ENCODE results near the gene TOLLIP. TPM values are rescaled to one million over a fixed set of nuclear protein-coding genes. Genes with fewer than 3 reads are reported as not detected.

The TOLLIP gene
- total and polyA plus RNA-seq, 8 donors = 14.9 to 119 (median 35.8) TPM

- H3K9me3 ChIP-seq = peaks cover 0 to under 1% (median 0%) of the 10 kb centered on the region in 4 donors
- TF ChIP-seq EP300 (IDR thresholded peaks at IDR 0.05) (no peak), POLR2A (IDR thresholded peaks at IDR 0.05) (no peak), POLR2AphosphoS5 (IDR thresholded peaks at IDR 0.05) (no peak), CTCF (IDR thresholded peaks at IDR 0.05) (no peak)
- peaks cover 12 to 24% (median 21%) of the 10 kb centered on the region in 4 donors for H3K4me1 ChIP-seq
- H3K36me3 ChIP-seq = no peaks in the 10 kb centered on the region
- H3K27me3 ChIP-seq = peaks cover 0 to 5% (median 0%) of the 10 kb centered on the region in 3 donors
- no peak overlapping the region for H3K4me3 ChIP-seq
- no peak overlapping the region for H3K27ac ChIP-seq
- intact Hi-C loops (cut with DNase I; ENCODE audit: low total_unique reads) = no loop called here
- 65 to 77% (median 68%) methylated on average over 10 of the region's 10 CpGs for WGBS, 5 donors
- DNase-seq = no peak
Observed at GRCh38 chr11:1333091-1333772, 23.8 kb upstream of the TOLLIP start.

- no peaks in the 10 kb centered on the region for H3K36me3 ChIP-seq
- WGBS, 5 donors = 77 to 92% (median 85%) methylated on average over 6 of the region's 6 CpGs
- H3K4me3 ChIP-seq = no peak overlapping the region
- DNase-seq = no peak
- TF ChIP-seq EP300 (IDR thresholded peaks at IDR 0.05) = no peak
- H3K9me3 ChIP-seq = peaks cover 0 to 8% (median 0%) of the 10 kb centered on the region in 4 donors
- peaks cover 4 to 14% (median 8%) of the 10 kb centered on the region in 4 donors for H3K4me1 ChIP-seq
- intact Hi-C loops (cut with DNase I; ENCODE audit: low total_unique reads) = no loop called here
- H3K27ac ChIP-seq = no peak overlapping the region
- peaks cover 0 to 4% (median 0%) of the 10 kb centered on the region in 3 donors for H3K27me3 ChIP-seq
Observed at GRCh38 chr11:1330473-1330872, 21.0 kb upstream of the TOLLIP start.

- intact Hi-C loops (cut with DNase I; ENCODE audit: low total_unique reads) = no loop called here
- H3K27ac ChIP-seq = peak overlapping the region in 2 of 5 donors; percentile 18 to 46
- no peaks in the 10 kb centered on the region for H3K27me3 ChIP-seq
- TF ChIP-seq POLR2A (IDR thresholded peaks at IDR 0.05) = no peak
- TF ChIP-seq EP300 (IDR thresholded peaks at IDR 0.05) = no peak
- H3K9me3 ChIP-seq = peaks cover 0 to 8% (median 0%) of the 10 kb centered on the region in 4 donors
- no peaks in the 10 kb centered on the region for H3K36me3 ChIP-seq
- DNase-seq = no peak
- H3K4me1 ChIP-seq = peaks cover 0 to 8% (median 3%) of the 10 kb centered on the region in 4 donors
- H3K4me3 ChIP-seq = peak overlapping the region in 1 of 4 donors; percentile 1
- WGBS, 5 donors = 44 to 76% (median 64%) methylated on average over 4 of the region's 4 CpGs
Observed at GRCh38 chr11:1327064-1327460, 17.6 kb upstream of the TOLLIP start.

GRCh38 chr11:1326435-1327063 is 17.1 kb upstream of the TOLLIP start:
- peaks cover 0 to 8% (median 0%) of the 10 kb centered on the region in 4 donors for H3K9me3 ChIP-seq
- no peak for TF ChIP-seq POLR2A (IDR thresholded peaks at IDR 0.05)
- no peak for TF ChIP-seq CTCF (IDR thresholded peaks at IDR 0.05)
- TF ChIP-seq EP300 (IDR thresholded peaks at IDR 0.05) = no peak
- peak in 1 of 3 donors; percentile 37 for TF ChIP-seq POLR2AphosphoS5 (IDR thresholded peaks at IDR 0.05)
- H3K4me3 ChIP-seq = peak overlapping the region in 1 of 4 donors; percentile 1
- no peaks in the 10 kb centered on the region for H3K36me3 ChIP-seq
- intact Hi-C loops (cut with DNase I; ENCODE audit: low total_unique reads) = no loop called here
- peaks cover 0 to 8% (median 3%) of the 10 kb centered on the region in 4 donors for H3K4me1 ChIP-seq
- H3K27me3 ChIP-seq = no peaks in the 10 kb centered on the region
- H3K27ac ChIP-seq = peak overlapping the region in 3 of 5 donors; percentile 8 to 53 (median 46)
- 55 to 74% (median 63%) methylated on average over 11 of the region's 11 CpGs for WGBS, 5 donors
- DNase-seq = no peak

- Histone ChIP-seq H3K4me3 (no peak overlapping the region), H3K9me3 (peaks cover 0 to 8% (median 0%) of the 10 kb centered on the region in 4 donors), H3K27ac (no peak overlapping the region), H3K4me1 (peaks cover 0 to 8% (median 3%) of the 10 kb centered on the region in 4 donors), H3K36me3 (no peaks in the 10 kb centered on the region), H3K27me3 (no peaks in the 10 kb centered on the region)
- TF ChIP-seq EP300 (IDR thresholded peaks at IDR 0.05) = no peak
- TF ChIP-seq POLR2A (IDR thresholded peaks at IDR 0.05) = no peak
- no peak for DNase-seq
- 63 to 69% (median 64%) methylated on average over 3 of the region's 3 CpGs for WGBS, 5 donors
- intact Hi-C loops (cut with DNase I; ENCODE audit: low total_unique reads) = no loop called here
Observed at GRCh38 chr11:1323774-1324173, 14.3 kb upstream of the TOLLIP start.

Measured in stomach (tissue), 9 donors.